ENCODE measurements around the gene SCN8A.
"Not testable (repeated sequence)": the region's sequence is repeated elsewhere in the genome, so short reads cannot be mapped to it uniquely, and the experiment has no call there.

SCN8A gene

DNA sequence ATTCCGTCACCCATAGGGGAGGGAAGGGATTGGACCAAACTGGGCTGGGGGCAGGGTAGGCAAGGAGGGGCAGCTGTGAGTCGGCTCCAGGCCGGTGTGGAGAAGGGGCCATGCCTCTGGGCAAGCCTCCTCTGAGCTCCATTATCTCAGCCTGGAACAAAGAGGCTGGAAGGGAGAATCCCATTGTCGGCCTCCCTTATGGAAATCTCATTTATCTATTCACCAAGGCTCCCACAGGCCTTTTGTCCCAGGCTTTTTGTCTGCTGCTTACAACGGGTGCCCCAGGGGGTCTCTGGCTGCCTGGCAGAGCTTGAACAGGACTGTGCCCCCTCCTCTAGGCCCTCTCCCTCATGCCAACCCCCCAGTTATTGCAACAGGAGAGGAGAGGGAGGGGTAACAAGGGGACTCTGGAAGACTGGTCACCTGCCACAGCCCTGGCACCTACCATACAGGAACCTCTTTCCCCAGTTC is 238.0 kb downstream of the SCN8A start:
- no peak overlapping the region for H3K4me3 ChIP-seq (ENCODE audit: low read length)
- no peaks in the 10 kb centered on the region for H3K4me1 ChIP-seq (ENCODE audit: control insufficient read depth, insufficient read depth, low read length)
- H3K27ac ChIP-seq (ENCODE audit: low read depth, low read length): no peak overlapping the region
- H3K27me3 ChIP-seq (ENCODE audit: control insufficient read depth, insufficient read depth, low read length): no peaks in the 10 kb centered on the region
- H3K36me3 ChIP-seq (ENCODE audit: control insufficient read depth, insufficient read depth, low read length): no peaks in the 10 kb centered on the region
- H3K9ac ChIP-seq (ENCODE audit: low read length): no peak overlapping the region

DNA sequence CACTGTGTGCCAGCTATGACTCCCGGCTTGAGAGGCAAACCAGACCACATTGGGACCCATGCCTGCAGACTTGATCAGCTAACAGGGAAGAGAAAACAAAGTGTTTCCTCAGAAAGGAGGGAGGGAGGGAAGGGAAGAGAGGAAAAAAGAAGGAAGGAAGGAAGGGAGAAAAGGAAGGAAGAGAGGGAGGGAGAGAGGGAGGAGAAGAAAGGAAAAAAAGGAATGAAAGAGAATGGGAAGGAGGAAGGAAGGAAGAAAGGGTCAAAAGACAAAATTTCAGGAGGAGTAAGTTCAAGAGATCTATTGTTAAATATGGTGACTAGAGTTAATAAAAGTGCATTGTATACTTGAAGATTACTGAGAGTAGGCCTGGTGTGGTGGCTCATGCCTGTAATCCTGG is 238.6 kb downstream of the SCN8A start:
- Histone ChIP-seq H3K27me3 (ENCODE audit: control insufficient read depth, insufficient read depth, low read length) (no peaks in the 10 kb centered on the region), H3K36me3 (ENCODE audit: control insufficient read depth, insufficient read depth, low read length) (no peaks in the 10 kb centered on the region), H3K27ac (ENCODE audit: low read depth, low read length) (no peak overlapping the region), H3K4me1 (ENCODE audit: control insufficient read depth, insufficient read depth, low read length) (no peaks in the 10 kb centered on the region), H3K4me3 (ENCODE audit: low read length) (no peak overlapping the region), H3K9ac (ENCODE audit: low read length) (no peak overlapping the region)

DNA sequence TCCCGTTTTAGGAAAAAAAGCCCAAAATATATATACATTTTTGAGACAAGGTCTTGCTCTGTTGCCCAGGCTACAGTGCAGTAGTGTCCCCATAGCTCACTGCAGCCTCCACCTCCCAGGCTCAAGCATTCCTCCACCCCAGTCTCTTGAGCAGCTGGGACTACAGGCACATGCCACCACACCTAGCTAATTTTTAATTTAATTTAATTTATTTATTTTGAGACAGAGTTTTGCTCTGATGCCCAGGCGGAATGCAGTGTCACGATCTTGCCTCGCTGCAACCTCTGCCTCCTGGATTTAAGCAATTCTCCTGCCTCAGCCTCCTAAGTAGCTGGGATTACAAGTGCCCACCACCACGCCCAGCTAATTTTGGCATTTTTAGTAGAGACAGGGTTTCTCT is 240.8 kb downstream of the SCN8A start:
- not testable (repeated sequence) for H3K4me3 ChIP-seq (ENCODE audit: low read length); H3K27me3 ChIP-seq (ENCODE audit: control insufficient read depth, insufficient read depth, low read length)

DNA sequence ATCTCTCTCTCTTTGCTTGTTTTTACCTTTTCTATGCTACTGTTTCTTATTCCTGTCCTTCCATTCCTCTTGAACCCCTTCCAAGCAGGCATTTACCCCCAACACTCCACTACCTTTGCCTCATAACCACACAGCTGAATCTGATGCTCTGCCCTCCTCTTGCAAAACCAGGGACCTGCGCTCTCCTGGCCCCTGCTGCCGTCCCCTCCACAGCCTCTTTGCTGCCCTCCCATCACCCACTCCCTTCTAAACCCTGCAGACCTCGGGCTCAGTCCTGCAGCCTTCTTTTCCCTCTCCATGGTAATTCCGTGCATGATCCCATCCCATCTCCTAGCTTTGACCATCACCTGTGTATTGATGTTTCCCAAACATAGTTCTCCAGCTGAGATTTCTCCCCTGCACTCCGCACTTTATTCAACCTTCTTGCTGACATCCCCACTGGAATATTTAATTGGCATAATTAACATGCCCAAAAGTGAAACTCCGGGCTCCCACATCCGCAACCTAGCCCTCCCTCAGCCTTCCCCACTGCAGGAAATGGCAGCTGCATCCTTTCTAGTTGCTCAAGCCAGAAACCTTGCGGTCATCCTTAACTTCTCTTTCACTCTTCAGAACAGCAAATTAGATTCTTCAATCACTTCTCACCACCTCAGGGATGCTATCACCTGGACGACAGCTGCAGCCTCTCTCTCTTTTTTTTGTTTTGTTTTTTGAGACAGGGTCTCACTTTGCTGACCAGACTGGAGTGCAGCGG is 241.5 kb downstream of the SCN8A start:
- H3K9ac ChIP-seq (ENCODE audit: low read length): no peak overlapping the region
- H3K36me3 ChIP-seq (ENCODE audit: control insufficient read depth, insufficient read depth, low read length): no peaks in the 10 kb centered on the region
- no peaks in the 10 kb centered on the region for H3K4me1 ChIP-seq (ENCODE audit: control insufficient read depth, insufficient read depth, low read length)
- peaks cover 3% of the 10 kb centered on the region for H3K27me3 ChIP-seq (ENCODE audit: control insufficient read depth, insufficient read depth, low read length)
- H3K27ac ChIP-seq (ENCODE audit: low read depth, low read length): no peak overlapping the region
- H3K4me3 ChIP-seq (ENCODE audit: low read length): no peak overlapping the region

More for the DNA sequence above, 240.8 kb downstream of the SCN8A start:
- not testable (repeated sequence) for H3K4me1 ChIP-seq (ENCODE audit: control insufficient read depth, insufficient read depth, low read length); H3K36me3 ChIP-seq (ENCODE audit: control insufficient read depth, insufficient read depth, low read length); H3K9ac ChIP-seq (ENCODE audit: low read length); H3K27ac ChIP-seq (ENCODE audit: low read depth, low read length)

DNA sequence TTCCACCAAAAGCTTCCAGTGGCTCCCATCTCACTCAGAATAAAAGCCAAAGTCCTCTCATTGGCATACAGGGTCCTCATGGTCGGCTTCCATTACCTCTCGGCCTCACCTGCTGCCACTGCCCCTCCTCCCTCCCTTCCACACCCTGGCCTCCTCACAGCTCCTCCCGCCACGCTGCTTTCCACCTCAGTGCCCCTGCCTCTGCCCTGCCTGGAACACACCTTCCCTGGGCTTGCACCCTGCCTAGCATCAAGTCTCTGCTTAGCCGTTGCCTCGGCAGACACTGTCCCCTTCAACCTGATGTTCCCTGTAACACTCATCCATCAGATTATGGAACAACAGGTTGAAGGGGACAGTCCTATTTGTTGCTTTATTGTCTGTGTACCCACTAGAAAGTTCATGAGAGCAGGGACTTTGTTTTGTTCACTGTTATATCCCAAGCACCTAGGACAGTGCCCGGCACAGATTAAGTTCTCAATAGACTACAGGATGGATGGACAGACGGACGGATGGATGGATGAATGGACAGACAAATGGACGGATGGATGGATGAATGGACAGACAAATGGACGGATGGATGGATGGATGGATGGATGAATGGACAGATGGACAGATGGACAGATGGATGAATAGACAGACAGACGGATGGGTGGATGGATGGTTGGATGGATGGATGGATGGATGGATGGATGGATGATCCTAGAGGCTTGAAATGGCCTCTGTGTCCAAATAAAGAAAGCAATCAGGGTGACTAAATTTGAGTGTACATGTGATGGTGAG is 242.6 kb downstream of the SCN8A start:
- Histone ChIP-seq H3K27me3 (ENCODE audit: control insufficient read depth, insufficient read depth, low read length) (peaks cover 3% of the 10 kb centered on the region), H3K36me3 (ENCODE audit: control insufficient read depth, insufficient read depth, low read length) (no peaks in the 10 kb centered on the region), H3K9ac (ENCODE audit: low read length) (no peak overlapping the region), H3K4me1 (ENCODE audit: control insufficient read depth, insufficient read depth, low read length) (no peaks in the 10 kb centered on the region), H3K27ac (ENCODE audit: low read depth, low read length) (no peak overlapping the region), H3K4me3 (ENCODE audit: low read length) (no peak overlapping the region)

DNA sequence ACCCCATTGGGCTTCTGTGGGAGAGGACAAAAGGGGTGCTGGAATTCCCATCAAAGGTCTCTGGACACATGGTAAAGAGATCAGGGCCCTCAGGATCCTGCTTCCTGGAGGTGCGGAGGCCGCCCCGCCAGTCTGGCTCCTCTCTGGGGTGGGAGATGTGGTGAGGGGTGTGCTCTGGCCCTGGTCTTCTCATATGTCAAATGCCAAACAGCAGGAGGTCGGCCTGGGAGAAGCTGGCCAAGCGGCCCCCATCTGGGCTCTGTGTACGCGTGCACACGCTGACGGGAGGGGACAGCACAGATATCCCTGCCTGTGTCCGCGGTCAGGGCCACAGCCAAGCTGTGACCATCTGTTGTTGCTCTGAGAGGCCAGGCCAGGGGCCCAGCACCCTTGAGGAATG is 243.4 kb downstream of the SCN8A start:
- no peaks in the 10 kb centered on the region for H3K36me3 ChIP-seq (ENCODE audit: control insufficient read depth, insufficient read depth, low read length)
- H3K9ac ChIP-seq (ENCODE audit: low read length): no peak overlapping the region
- H3K27me3 ChIP-seq (ENCODE audit: control insufficient read depth, insufficient read depth, low read length): peaks cover 3% of the 10 kb centered on the region
- H3K4me1 ChIP-seq (ENCODE audit: control insufficient read depth, insufficient read depth, low read length): no peaks in the 10 kb centered on the region
- no peak overlapping the region for H3K4me3 ChIP-seq (ENCODE audit: low read length)
- H3K27ac ChIP-seq (ENCODE audit: low read depth, low read length): no peak overlapping the region

DNA sequence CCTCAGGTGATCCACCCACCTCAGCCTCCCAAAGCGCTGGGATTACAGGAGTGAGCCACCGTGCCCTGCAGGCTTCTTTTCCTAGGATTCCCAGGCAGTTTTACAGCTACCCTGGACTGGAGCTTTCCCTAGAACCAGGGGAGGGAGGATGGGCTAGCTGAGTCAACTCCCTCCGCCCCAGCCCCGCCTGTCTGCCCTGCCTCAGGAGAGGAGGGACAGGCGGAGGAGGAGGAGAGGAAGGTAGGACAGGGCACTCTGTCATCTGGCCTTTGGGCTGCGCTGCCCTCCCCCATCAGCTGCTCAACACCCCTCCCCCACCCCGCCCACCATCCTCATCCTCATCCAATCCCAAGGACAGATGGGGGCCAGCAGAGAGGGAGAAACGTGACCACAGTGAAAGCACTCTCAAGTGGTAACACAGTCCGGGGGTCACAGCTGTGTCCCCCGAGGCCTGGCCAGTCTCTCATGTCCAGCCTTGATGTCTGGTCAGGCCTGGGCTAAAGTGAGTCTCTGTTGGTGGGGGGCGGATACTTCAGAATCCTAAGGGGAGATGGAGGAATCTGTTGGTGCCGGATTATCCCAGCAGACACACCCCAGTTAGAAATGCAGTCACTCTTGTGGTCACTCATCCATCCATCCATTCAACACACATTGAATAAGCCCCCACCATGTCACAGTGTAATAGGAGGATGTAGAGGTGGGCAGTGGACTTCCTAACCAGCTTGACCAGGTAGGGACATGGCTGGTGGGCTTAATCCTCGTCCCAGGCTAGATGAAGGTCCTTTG is 245.2 kb downstream of the SCN8A start:
- Histone ChIP-seq H3K4me1 (ENCODE audit: control insufficient read depth, insufficient read depth, low read length) (no peaks in the 10 kb centered on the region), H3K9ac (ENCODE audit: low read length) (no peak overlapping the region), H3K27ac (ENCODE audit: low read depth, low read length) (no peak overlapping the region), H3K36me3 (ENCODE audit: control insufficient read depth, insufficient read depth, low read length) (no peaks in the 10 kb centered on the region), H3K4me3 (ENCODE audit: low read length) (no peak overlapping the region), H3K27me3 (ENCODE audit: control insufficient read depth, insufficient read depth, low read length) (peaks cover 3% of the 10 kb centered on the region)

DNA sequence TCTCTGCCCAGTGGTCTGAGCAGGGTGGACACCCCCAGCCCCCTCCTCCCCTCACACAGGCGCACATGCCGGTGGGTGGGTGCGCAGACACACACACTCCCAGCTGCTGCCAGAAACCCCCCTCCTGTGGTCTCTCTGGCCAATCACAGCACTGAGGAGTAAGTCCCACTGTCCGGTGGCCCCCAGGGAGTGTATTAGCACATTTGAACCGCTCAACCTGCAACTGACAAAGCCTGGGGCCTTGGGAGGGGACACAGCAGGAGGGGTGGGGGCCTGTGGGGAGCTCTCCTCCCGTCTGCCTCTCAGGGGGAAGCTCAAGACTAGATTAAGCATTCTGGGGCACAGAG is 245.8 kb downstream of the SCN8A start:
- Histone ChIP-seq H3K9ac (ENCODE audit: low read length) (no peak overlapping the region), H3K4me3 (ENCODE audit: low read length) (no peak overlapping the region), H3K4me1 (ENCODE audit: control insufficient read depth, insufficient read depth, low read length) (no peaks in the 10 kb centered on the region), H3K36me3 (ENCODE audit: control insufficient read depth, insufficient read depth, low read length) (no peaks in the 10 kb centered on the region), H3K27me3 (ENCODE audit: control insufficient read depth, insufficient read depth, low read length) (peaks cover 3% of the 10 kb centered on the region), H3K27ac (ENCODE audit: low read depth, low read length) (no peak overlapping the region)

DNA sequence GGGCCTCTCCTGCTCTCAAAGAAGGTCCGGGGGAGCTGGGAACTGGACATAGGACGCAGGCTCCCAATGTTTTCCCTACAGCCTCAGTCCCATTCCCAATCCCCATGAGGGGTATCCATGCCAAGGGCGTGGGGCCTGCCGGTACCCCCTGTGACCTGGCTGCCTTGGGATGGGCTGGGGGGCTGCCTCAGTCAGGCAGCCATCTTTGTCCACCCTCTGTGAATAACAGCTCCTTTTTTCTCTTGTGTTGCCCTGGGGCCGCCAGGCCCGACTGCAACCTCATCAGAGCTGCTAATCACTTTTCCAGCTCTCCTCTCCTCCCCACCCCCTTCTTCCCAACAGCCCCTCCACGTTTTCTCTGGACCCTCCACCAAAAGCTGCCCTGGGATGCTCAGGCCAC is 246.3 kb downstream of the SCN8A start:
- Histone ChIP-seq H3K27me3 (ENCODE audit: control insufficient read depth, insufficient read depth, low read length) (peaks cover 3% of the 10 kb centered on the region), H3K9ac (ENCODE audit: low read length) (no peak overlapping the region), H3K4me3 (ENCODE audit: low read length) (no peak overlapping the region), H3K4me1 (ENCODE audit: control insufficient read depth, insufficient read depth, low read length) (no peaks in the 10 kb centered on the region), H3K36me3 (ENCODE audit: control insufficient read depth, insufficient read depth, low read length) (no peaks in the 10 kb centered on the region), H3K27ac (ENCODE audit: low read depth, low read length) (no peak overlapping the region)

DNA sequence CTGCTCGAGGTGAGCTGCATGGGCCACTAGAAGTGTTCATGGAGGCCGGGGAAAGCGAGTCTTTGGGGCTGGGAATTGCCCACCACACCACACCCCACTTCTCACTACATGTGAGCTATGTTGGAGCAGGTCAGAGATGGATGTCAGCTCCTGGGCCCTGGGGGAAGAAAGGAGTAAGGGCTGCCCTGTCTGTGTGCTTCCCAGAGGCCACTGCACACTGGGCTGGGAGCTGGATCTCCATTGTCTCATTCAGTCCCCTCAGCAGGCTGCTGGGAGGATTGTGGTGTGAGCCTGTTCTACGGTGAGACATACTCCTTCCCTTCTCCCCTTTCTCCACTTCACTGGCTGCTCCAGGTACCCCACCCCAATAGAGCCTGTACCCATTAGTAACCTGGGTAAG is 247.0 kb downstream of the SCN8A start:
- Histone ChIP-seq H3K27me3 (ENCODE audit: control insufficient read depth, insufficient read depth, low read length) (peaks cover 11% of the 10 kb centered on the region), H3K4me1 (ENCODE audit: control insufficient read depth, insufficient read depth, low read length) (no peaks in the 10 kb centered on the region), H3K36me3 (ENCODE audit: control insufficient read depth, insufficient read depth, low read length) (no peaks in the 10 kb centered on the region), H3K9ac (ENCODE audit: low read length) (no peak overlapping the region), H3K4me3 (ENCODE audit: low read length) (no peak overlapping the region), H3K27ac (ENCODE audit: low read depth, low read length) (no peak overlapping the region)

DNA sequence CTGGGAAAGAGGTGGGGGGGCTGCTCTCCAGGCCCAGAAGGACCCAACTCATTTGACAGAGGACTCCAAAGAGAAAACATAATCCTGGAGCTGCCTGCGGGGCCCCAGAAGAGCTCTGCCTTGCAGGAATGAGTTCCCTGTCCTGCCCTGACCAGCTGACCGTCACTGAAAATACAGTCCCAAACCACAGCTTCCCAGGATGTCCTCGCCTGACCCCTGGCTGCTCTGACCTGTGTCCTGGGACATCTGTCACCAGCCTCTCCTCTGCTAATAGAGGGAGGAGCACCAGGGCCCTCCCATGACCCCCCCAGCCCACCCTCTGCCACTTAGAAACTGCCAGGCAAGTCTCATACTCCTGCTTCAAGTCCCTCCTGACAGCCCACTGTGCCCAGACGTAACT is 247.7 kb downstream of the SCN8A start:
- Histone ChIP-seq H3K4me3 (ENCODE audit: low read length) (no peak overlapping the region), H3K9ac (ENCODE audit: low read length) (no peak overlapping the region), H3K27me3 (ENCODE audit: control insufficient read depth, insufficient read depth, low read length) (peaks cover 16% of the 10 kb centered on the region), H3K27ac (ENCODE audit: low read depth, low read length) (no peak overlapping the region), H3K36me3 (ENCODE audit: control insufficient read depth, insufficient read depth, low read length) (no peaks in the 10 kb centered on the region), H3K4me1 (ENCODE audit: control insufficient read depth, insufficient read depth, low read length) (no peaks in the 10 kb centered on the region)

DNA sequence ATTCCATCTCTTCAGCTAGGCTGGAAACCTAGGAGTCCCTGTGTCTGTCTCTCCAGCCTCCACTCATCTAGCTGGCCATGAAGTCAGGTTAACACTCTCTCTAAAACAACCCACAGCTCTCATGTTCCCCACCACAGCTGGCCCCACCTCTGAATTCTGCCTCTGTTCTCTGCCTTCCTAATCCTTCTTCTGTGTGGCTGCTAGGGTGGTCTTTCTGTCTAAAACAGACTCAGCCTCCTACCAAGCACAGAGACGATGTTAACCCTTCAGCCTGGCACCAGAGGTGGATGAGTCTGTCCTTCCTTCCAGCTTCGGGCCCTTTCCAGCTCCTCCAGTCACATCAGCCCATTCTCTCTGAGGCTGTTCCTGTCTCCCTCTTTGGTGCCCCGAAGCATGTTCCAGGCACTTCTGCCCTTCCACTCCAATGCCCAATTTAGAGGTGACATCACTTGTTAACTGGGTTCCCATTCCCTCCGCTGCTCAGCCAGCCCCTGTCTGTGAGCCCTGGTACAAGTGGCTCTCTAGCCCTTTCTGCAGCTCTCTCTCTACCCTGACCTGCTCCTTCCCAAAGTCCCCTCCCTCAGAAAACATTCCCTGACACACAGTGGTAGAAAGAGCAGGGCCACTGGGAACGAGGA is 248.4 kb downstream of the SCN8A start:
- H3K36me3 ChIP-seq (ENCODE audit: control insufficient read depth, insufficient read depth, low read length): no peaks in the 10 kb centered on the region
- H3K4me3 ChIP-seq (ENCODE audit: low read length): no peak overlapping the region
- no peak overlapping the region for H3K9ac ChIP-seq (ENCODE audit: low read length)
- peaks cover 21% of the 10 kb centered on the region for H3K27me3 ChIP-seq (ENCODE audit: control insufficient read depth, insufficient read depth, low read length)
- no peaks in the 10 kb centered on the region for H3K4me1 ChIP-seq (ENCODE audit: control insufficient read depth, insufficient read depth, low read length)
- H3K27ac ChIP-seq (ENCODE audit: low read depth, low read length): no peak overlapping the region
